Stomach (tissue), 9 donors: Measurements from ENCODE around the gene PTPRC. TPM values are rescaled to one million over a fixed set of nuclear protein-coding genes. Genes with fewer than 3 reads are reported as not detected.

Source experiments
- DNase-seq, 2 donors: peaks; one replicate each; pipeline versions ENCODE4 v3.0.0 to v3.0.0-alpha.2; 2013 to 2019
- H3K27ac ChIP-seq, 5 donors: fragments of 200-600 bp in 4 of 5; sonication (generic) in 4 of 5; one replicate each; pipeline ENCODE4 v1.5.1; 2013 to 2019; ENCODE audit warnings: mild to moderate bottlenecking in 1 of 5, moderate library complexity in 1 of 5
- H3K27me3 ChIP-seq, 3 donors: fragments of 200-600 bp; sonication (generic); one replicate each; pipeline ENCODE4 v1.5.1; 2017 to 2019; ENCODE audit warnings: mixed run types in 1 of 3
- H3K36me3 ChIP-seq, 4 donors: fragments of 200-600 bp; sonication (generic); 1 replicate in 3 of 4; 2 replicates in 1 of 4; pipeline ENCODE4 v1.5.1; 2016 to 2019
- H3K4me1 ChIP-seq, 4 donors: fragments of 200-600 bp; sonication (generic); one replicate each; pipeline ENCODE4 v1.5.1; 2016 to 2019
- H3K4me3 ChIP-seq, 4 donors: fragments of 200-600 bp; sonication (generic) in 3 of 4; one replicate each; pipeline ENCODE4 v1.5.1; 2016 to 2019; ENCODE audit warnings: mild to moderate bottlenecking in 1 of 4
- H3K9me3 ChIP-seq, 4 donors: fragments of 200-600 bp; sonication (generic); one replicate each; pipeline ENCODE4 v1.5.1; 2016 to 2019
- EP300 ChIP-seq: sonication (generic); formaldehyde crosslinking; IDR thresholded peaks from one replicate; pipeline ENCODE4 v1.6.1; 2017; ENCODE audit warnings: antibody characterized with exemption
- POLR2A ChIP-seq, 4 donors: fragments of 450-650 bp; IDR thresholded peaks; one replicate each; pipeline ENCODE4 v1.6.1; 2016; ENCODE audit warnings: antibody characterized with exemption in 4 of 4, control low read depth in 2 of 4, mild to moderate bottlenecking in 1 of 4, moderate library complexity in 1 of 4
- POLR2AphosphoS5 ChIP-seq, 3 donors: sonication (generic); formaldehyde crosslinking; IDR thresholded peaks; one replicate each; pipeline ENCODE4 v1.6.1; 2016; ENCODE audit warnings: antibody characterized with exemption in 3 of 3
- WGBS, 5 donors: extraction: QIAGEN DNeasy Blood & Tissue Kit in 3 of 5; methylation state at CpG; one replicate each; pipeline versions ENCODE4 v1.1.5 to v1.1.7; 2013 to 2018; 5-methylcytosine and 5-hydroxymethylcytosine counted together
- intact Hi-C: fragments of 100-400 bp; cut with DNase I; formaldehyde crosslinking; loops from one replicate; pipeline ENCODE4 v1.15.1; 2023; ENCODE audit warnings: low total_unique reads
- polyA plus RNA-seq, 3 donors: library from polyadenylated mRNA; stranded (reverse); fragments of 200-250 nt; gene quantifications; one replicate each; pipeline ENCODE4 v1.2.3, GENCODE V29; 2013
- total RNA-seq, 5 donors: library from RNA; depleted of rRNA; stranded (reverse); fragments of >200 nt; gene quantifications; one replicate each; pipeline versions ENCODE4 v1.1.0 to v1.2.3, GENCODE V29; 2014 to 2016
- TF ChIP-seq, protein P1 (sequence below), 7 experiments: fragments of 450-650 bp in 4 of 7; fragments of 200-600 bp in 3 of 7; sonication (generic) in 3 of 7; IDR thresholded peaks; one replicate each; pipeline ENCODE4 v1.5.1; 2016 to 2019; ENCODE audit warnings: antibody characterized with exemption in 7 of 7, control low read depth in 2 of 7, mild to moderate bottlenecking in 1 of 7
- donor health status: healthy with polysubstance abuse.
- donor health status: Bipolar disorder and iron deficiency.
- donor health status: healthy.

PTPRC gene
- total and polyA plus RNA-seq, 8 donors: 0.58 to 50.9 (median 15.2) TPM

DNA sequence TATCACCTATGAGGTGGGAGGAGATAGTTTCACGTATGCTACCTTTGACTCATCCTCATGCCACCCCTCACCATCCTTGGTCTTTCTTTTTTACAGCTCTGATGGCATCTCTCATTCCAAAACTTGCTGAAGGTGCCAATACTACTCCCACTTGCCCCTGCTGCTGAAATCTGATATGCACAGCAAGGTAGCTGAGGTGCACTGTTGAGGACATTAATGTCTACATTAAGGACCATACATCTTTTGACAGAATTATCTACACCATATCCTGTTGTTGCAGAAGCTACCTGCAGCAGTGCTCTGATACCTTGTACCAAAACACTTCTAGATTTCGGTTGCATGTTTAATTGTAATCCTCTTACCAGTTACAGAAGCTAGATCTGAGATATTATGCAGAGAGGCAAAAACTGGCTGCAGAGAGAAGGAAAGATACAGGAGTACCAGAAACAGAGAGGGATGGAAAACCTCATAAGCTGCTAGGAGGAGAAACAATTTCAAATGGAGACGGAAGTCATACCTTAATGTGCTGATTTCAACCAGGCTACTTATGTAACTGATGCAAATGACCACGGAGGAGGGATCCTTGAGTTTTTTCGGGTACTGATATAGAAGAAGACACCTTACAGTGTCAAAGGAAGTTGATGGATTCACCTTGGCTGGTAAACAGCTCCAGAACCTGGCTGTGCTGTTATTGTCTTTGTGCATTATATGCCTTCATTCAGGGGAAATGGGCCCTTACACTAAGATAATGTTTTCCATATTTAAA, 19.3 kb upstream of the PTPRC start:
- H3K27ac ChIP-seq: peak overlapping the region in 2 of 5 donors; percentile 0 to 83
- 64 to 84% (median 78%) methylated on average over 5 of the region's 5 CpGs for WGBS, 5 donors
- intact Hi-C loops: no loop called here

DNA sequence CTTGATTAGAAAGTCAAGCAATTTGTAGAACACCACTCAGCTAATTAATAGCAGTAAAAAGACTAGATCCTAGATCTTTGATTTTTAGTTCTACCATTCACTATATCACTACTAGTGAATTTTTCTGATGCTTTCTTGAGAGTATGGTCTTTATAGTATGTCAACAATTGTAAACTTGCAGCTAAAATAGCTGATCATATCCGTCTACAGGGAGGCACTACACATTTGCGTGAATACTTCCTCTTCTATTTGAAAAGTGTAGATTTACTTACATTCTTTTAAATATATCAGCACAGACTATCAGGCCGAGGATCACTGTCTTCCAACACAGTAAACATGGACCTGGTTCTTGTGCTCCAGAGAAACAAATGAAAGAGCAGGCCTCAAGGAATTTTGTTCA, 18.6 kb upstream of the PTPRC start:
- Histone ChIP-seq H3K27me3 (no peaks in the 10 kb centered on the region), H3K4me3 (no peak overlapping the region), H3K9me3 (no peaks in the 10 kb centered on the region), H3K4me1 (no peaks in the 10 kb centered on the region), H3K27ac (peak overlapping the region in 4 of 5 donors; percentile 32 to 83 (median 58)), H3K36me3 (no peaks in the 10 kb centered on the region)
- intact Hi-C loops: no loop called here
- no peak for TF ChIP-seq POLR2A (IDR thresholded peaks at IDR 0.05)
- TF ChIP-seq, protein P1, sequence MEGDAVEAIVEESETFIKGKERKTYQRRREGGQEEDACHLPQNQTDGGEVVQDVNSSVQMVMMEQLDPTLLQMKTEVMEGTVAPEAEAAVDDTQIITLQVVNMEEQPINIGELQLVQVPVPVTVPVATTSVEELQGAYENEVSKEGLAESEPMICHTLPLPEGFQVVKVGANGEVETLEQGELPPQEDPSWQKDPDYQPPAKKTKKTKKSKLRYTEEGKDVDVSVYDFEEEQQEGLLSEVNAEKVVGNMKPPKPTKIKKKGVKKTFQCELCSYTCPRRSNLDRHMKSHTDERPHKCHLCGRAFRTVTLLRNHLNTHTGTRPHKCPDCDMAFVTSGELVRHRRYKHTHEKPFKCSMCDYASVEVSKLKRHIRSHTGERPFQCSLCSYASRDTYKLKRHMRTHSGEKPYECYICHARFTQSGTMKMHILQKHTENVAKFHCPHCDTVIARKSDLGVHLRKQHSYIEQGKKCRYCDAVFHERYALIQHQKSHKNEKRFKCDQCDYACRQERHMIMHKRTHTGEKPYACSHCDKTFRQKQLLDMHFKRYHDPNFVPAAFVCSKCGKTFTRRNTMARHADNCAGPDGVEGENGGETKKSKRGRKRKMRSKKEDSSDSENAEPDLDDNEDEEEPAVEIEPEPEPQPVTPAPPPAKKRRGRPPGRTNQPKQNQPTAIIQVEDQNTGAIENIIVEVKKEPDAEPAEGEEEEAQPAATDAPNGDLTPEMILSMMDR (IDR thresholded peaks at IDR 0.05): no peak
- no peak for TF ChIP-seq EP300
- no peak for TF ChIP-seq POLR2AphosphoS5 (IDR thresholded peaks at IDR 0.05)
- 52 to 71% (median 63%) methylated on average over 3 of the region's 3 CpGs for WGBS, 5 donors
- no peak for DNase-seq

More for the DNA sequence above, 19.3 kb upstream of the PTPRC start:
- Histone ChIP-seq H3K36me3 (no peaks in the 10 kb centered on the region), H3K4me3 (no peak overlapping the region), H3K27me3 (no peaks in the 10 kb centered on the region), H3K4me1 (no peaks in the 10 kb centered on the region), H3K9me3 (no peaks in the 10 kb centered on the region)
- DNase-seq: no peak
- TF ChIP-seq POLR2A (IDR thresholded peaks at IDR 0.05) (no peak), EP300 (no peak), POLR2AphosphoS5 (IDR thresholded peaks at IDR 0.05) (no peak)
- TF ChIP-seq, protein P1 (IDR thresholded peaks at IDR 0.05): no peak

DNA sequence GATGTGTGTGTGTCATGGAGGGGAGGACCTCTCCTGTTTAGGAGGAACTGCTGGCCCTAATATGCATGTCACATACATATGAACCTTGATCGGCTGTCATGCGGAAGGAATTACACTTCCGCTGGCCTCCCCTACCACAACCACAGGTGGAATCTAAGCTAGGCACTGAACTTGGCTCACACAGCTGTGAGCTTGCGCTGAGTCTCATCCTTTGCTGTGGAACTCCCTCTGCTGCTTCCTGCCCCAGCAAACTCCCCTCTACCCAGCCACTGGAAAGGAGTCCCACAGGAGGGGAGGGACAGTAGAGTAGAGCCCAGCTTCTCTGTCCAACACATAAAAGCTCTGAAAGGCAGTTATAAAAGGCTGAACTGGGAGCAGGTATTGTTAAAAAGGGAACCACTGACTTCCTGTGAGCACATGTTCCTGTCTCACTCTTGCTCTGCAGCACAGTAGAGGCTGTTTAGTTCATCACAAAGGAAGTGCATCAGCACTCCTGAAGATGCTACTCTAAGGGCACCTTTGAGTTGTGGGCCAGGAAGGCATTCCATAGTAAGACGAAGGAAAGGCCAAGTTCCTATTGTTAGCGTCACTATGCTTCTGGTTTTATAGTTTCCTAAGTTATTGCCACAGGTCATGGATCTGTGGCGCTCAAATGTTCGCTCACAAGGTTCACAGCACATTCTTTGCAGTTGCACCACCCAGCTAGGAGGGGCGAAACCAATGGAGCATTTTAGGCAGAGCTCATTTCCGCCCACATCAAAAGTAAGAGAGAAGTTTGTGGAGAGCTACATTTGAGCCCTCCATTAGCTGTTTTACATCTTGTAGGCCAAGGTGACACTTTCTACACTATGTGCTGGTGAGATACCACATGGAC, 17.7 kb upstream of the PTPRC start:
- H3K36me3 ChIP-seq: no peaks in the 10 kb centered on the region
- no peaks in the 10 kb centered on the region for H3K27me3 ChIP-seq
- DNase-seq: peak in 1 of 2 donors; percentile 65
- no peaks in the 10 kb centered on the region for H3K9me3 ChIP-seq
- no peak overlapping the region for H3K4me3 ChIP-seq
- WGBS, 5 donors: 66 to 84% (median 80%) methylated on average over 10 of the region's 10 CpGs
- intact Hi-C loops: no loop called here
- no peaks in the 10 kb centered on the region for H3K4me1 ChIP-seq
- TF ChIP-seq POLR2A (IDR thresholded peaks at IDR 0.05) (no peak), EP300 (no peak), POLR2AphosphoS5 (IDR thresholded peaks at IDR 0.05) (no peak)
- TF ChIP-seq, protein P1 (IDR thresholded peaks at IDR 0.05): no peak
- H3K27ac ChIP-seq: peak overlapping the region; percentile 32 to 83 (median 53)

DNA sequence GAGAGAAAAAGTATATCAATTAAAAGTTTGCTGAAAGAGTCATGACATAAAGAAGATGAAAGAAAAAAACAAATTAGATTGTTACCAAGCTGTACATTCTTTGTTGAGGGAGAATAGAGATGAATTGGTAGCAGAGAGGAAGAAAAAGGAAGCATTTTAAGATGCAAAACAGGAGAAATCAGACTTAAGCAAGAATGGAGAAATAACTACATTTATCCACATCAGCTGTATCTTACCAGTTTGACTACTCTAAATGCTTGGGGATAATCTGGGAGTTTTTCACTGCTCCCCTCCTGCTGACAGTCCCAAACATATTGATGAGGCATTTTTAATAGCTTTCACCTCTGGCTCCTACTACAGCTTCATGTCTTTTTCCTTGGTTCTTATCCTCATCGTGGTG, 16.8 kb upstream of the PTPRC start:
- WGBS, 5 donors: 65 to 89% (median 68%) methylated on average over 1 of the region's 1 CpG
- intact Hi-C loops: no loop called here
- no peaks in the 10 kb centered on the region for H3K36me3 ChIP-seq

More for the DNA sequence above, 16.8 kb upstream of the PTPRC start:
- no peak overlapping the region for H3K4me3 ChIP-seq
- H3K27ac ChIP-seq: peak overlapping the region in 3 of 5 donors; percentile 47 to 83 (median 71)
- no peaks in the 10 kb centered on the region for H3K9me3 ChIP-seq
- no peaks in the 10 kb centered on the region for H3K27me3 ChIP-seq
- no peak for TF ChIP-seq POLR2A (IDR thresholded peaks at IDR 0.05)
- TF ChIP-seq, protein P1 (IDR thresholded peaks at IDR 0.05): no peak
- no peak for TF ChIP-seq POLR2AphosphoS5 (IDR thresholded peaks at IDR 0.05)
- no peak for TF ChIP-seq EP300
- DNase-seq: no peak
- H3K4me1 ChIP-seq: no peaks in the 10 kb centered on the region
